Erythroblast (primary cell): ENCODE results near the gene RTN4IP1.

Source experiments
- GATA1 ChIP-seq: IDR thresholded peaks from 2 replicates; pipeline ENCODE4 v1.6.1; 2011; ENCODE audit warnings: low read depth, mild to moderate bottlenecking, control low read depth, low read length, moderate library complexity
- POLR2A ChIP-seq: IDR thresholded peaks from 2 replicates; pipeline ENCODE4 v1.6.1; 2011; ENCODE audit warnings: mild to moderate bottlenecking, low read length

- TF ChIP-seq POLR2A (no peak), GATA1 (no peak)
These were observed 29.0 kb downstream of the RTN4IP1 start for GRCh38 chr6:106600329-106600728.
